ENCODE results near the gene PEX7.
"Not testable (repeated sequence)": the region's sequence is repeated elsewhere in the genome, so short reads cannot be mapped to it uniquely, and the experiment has no call there.

Gene PEX7

GRCh38 chr6:136958168-136958567, 135.8 kb downstream of the PEX7 start:
- no peak for DNase-seq

GRCh38 chr6:136959471-136959891, 137.1 kb downstream of the PEX7 start:
- no peak for DNase-seq

DNA sequence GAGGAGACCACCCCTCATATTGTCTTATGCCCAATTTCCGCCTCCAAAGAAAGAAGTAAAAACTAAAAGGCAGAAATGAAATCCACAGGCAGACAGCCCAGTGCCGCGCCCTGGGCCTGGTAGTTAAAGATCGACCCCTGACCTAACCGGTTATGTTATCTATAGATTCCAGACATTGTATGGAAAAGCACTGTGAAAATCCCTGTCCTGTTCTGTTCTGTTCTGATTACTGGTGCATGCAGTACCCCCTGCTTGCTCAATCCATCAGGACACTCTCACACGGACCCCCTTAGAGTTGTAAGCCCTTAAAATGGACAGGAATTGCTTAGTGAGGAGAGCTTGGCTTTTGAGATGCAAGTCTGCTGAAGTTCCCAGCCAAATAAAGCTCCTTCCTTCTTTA, 137.5 kb downstream of the PEX7 start:
- DNase-seq, result not testable (repeated sequence)

- DNase-seq, result no peak
Measured at GRCh38 chr6:136960781-136961180, 138.4 kb downstream of the PEX7 start.

- no peak for DNase-seq
Measured at GRCh38 chr6:136961848-136962247, 139.5 kb downstream of the PEX7 start.

DNA sequence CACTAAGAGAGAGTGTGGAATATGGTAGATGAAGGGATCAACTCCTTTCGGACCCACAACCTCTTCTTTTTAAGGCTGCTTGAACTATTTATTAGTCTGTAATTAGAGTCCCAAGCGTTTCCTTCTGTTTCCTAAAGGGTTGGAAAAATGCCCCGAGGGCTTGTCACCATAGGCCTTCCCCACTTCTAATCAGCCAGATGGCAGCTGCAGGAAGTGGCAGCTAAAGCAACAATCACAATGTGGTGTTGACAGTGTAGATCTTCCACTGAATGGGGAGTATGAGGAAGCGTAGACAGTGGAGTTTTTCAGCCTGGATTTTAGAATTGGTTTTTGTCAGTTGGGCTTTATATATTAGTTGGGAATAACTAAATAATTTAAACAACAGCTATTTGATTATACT, 140.3 kb downstream of the PEX7 start:
- DNase-seq, result no peak

GRCh38 chr6:136963259-136963658, 140.9 kb downstream of the PEX7 start:
- no peak for DNase-seq
